Astrocyte of the spinal cord (primary cell): ENCODE data around the gene CIAO3.
"Not testable (repeated sequence)": the region's sequence is repeated elsewhere in the genome, so short reads cannot be mapped to it uniquely, and the experiment has no call there.

Experiments
- DNase-seq: peaks from one replicate; pipeline ENCODE4 v3.0.0; 2011; ENCODE audit warnings: low read depth, low spot score
- H3K4me3 ChIP-seq: 2 replicates; pipeline ENCODE4 v1.5.1; 2011; ENCODE audit warnings: low read depth, mild to moderate bottlenecking, low read length, moderate library complexity
- in situ Hi-C: cut with HindIII; loops from 2 replicates; pipeline ENCODE4 v1.10.0; 2017; ENCODE audit warnings: low sequenced_read_pairs
- TF ChIP-seq, protein P1 (sequence below): IDR thresholded peaks from 2 replicates; pipeline ENCODE4 v1.5.1; 2012; ENCODE audit warnings: low read depth, mild to moderate bottlenecking, low read length, inconsistent platforms

CIAO3 gene

GRCh38 chr16:712740-713250, 28.0 kb downstream of the CIAO3 start:
- TF ChIP-seq, protein P1, sequence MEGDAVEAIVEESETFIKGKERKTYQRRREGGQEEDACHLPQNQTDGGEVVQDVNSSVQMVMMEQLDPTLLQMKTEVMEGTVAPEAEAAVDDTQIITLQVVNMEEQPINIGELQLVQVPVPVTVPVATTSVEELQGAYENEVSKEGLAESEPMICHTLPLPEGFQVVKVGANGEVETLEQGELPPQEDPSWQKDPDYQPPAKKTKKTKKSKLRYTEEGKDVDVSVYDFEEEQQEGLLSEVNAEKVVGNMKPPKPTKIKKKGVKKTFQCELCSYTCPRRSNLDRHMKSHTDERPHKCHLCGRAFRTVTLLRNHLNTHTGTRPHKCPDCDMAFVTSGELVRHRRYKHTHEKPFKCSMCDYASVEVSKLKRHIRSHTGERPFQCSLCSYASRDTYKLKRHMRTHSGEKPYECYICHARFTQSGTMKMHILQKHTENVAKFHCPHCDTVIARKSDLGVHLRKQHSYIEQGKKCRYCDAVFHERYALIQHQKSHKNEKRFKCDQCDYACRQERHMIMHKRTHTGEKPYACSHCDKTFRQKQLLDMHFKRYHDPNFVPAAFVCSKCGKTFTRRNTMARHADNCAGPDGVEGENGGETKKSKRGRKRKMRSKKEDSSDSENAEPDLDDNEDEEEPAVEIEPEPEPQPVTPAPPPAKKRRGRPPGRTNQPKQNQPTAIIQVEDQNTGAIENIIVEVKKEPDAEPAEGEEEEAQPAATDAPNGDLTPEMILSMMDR = peak; percentile 40
- DNase-seq = peak; percentile 87
- in situ Hi-C loops, H3K4me3 ChIP-seq: not testable (repeated sequence)

DNA sequence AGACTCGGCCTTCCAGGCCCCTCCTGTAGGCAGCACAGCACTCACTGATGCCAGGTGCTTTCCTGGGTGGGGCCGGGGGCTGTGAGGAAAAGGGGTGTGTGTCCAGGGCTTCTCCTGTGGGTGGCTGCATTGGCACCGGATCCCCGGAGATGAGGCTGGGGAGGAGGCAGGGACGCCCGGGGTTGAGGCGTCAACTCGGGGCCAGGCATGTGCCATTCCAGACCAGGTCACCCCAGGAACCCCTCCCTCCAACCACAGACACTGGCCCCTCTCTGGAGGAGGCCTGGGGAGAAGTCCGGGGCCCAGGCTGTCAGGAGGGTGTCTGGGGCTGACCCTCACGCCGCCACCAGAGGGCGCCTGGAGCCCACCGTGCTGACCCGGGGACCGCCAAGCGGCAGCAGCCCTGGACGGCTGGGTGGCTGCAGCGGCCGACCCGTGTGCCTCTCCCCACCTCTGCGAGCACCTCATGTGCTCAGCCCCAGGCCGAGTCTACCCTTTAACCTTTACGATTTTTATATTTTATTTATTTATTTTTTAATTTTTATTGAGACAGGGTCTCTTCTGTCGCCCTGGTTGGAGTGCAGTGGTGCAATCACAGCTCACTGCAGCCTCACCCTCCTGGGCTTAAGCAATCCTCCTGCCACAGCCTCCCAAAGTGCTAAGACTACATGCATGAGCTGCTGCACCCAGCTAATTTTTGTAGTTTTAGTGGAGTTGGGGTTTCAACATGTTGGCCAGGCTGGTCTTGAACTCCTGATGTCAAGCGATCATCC, 29.1 kb downstream of the CIAO3 start:
- TF ChIP-seq, protein P1 = peak; percentile 85
- in situ Hi-C loops = no loop called here
- no peak overlapping the region for H3K4me3 ChIP-seq
- DNase-seq = peak; percentile 50

- in situ Hi-C loops = no loop called here
- TF ChIP-seq, protein P1 = no peak
- no peak overlapping the region for H3K4me3 ChIP-seq
- DNase-seq = no peak
Measured at GRCh38 chr16:711084-711483, 29.7 kb downstream of the CIAO3 start.

DNA sequence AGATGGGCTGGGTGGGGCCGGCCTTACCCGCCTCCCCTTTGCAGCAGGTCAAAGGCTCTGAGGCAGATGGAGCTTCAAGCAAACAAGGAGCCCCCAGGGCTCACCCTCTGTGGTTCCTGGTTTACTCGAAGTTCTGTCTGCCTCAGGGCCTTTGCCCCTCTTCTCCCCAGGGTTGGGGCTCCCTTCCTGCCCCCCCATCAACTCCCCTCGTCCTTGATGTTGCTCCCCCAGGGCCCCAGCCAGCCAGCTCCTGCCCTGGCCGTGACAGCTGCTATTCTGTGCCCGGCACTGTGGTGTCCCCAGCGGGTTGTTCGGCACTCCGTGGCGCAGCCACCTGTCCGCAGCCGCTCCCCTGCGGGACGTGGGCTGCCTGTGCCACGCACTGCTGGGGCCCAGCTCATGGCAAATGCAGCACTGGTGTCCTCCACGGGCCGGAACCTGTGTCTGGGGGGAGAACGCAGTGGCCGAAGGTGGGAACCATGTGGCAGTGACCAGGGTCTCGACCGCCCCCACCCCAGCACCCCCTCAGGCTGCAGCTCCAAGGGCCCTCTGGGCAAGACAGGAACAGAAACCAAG, 30.2 kb downstream of the CIAO3 start:
- H3K4me3 ChIP-seq = no peak overlapping the region
- in situ Hi-C loops = no loop called here
- TF ChIP-seq, protein P1 = no peak

GRCh38 chr16:709566-710499, 31.0 kb downstream of the CIAO3 start:
- peak; percentile 86 for DNase-seq
- in situ Hi-C loops = no loop called here
- TF ChIP-seq, protein P1 = no peak
- no peak overlapping the region for H3K4me3 ChIP-seq

More for the DNA sequence above, 30.2 kb downstream of the CIAO3 start:
- DNase-seq = no peak

DNA sequence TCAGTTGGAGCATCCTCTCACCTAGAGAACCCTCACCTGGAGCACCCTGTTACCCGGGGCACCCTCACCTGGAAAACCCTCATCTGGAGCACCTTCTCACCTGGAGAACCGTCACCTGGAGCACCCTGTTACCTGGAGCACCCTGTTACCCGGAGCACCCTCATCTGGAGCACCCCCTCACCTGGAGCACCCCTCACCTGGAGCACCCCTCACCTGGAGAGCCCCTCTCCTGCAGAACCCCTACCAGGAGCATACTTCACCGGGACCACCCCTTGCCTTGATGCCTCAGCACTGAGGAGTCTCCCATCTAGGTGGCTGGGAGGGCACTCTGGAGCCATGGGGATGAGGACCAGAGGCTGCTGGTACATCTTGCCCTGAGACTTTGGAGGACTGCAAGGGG, 31.8 kb downstream of the CIAO3 start:
- TF ChIP-seq, protein P1 = no peak
- in situ Hi-C loops = no loop called here
- no peak overlapping the region for H3K4me3 ChIP-seq
- no peak for DNase-seq
